ENCODE measurements around the gene SMARCD3.

SMARCD3 gene

GRCh38 chr7:151237244-151238189, 11.0 kb downstream of the SMARCD3 start:
- DNase-seq (ENCODE audit: low read depth in 1 of 2, low spot score in 1 of 2) = no peak

DNA sequence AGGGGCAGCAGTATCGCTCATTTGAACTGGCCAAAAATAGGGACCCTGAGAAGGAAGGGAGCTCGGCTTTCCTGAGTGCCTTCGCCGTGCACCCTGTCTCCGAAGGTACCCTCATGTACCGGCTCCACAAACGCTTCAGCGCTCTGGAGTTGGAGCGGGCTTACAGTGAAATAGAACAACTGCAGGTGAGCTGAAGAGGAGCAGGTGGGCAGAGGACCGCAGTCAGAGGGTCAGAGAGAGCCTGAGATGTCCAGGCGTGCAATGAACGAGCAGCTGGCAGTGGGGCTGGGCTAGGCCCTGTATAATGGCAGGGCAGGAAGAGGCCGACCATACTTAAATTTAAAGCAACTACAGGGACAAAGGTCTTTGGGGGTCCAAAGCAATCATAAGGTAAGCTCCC, 12.1 kb downstream of the SMARCD3 start:
- DNase-seq (ENCODE audit: low read depth in 1 of 2, low spot score in 1 of 2) = no peak

- no peak for DNase-seq (ENCODE audit: low read depth in 1 of 2, low spot score in 1 of 2)
Measured at GRCh38 chr7:151235091-151235787, 13.3 kb downstream of the SMARCD3 start.

GRCh38 chr7:151233804-151234203, 14.7 kb downstream of the SMARCD3 start:
- no peak for DNase-seq (ENCODE audit: low read depth in 1 of 2, low spot score in 1 of 2)

- DNase-seq (ENCODE audit: low read depth in 1 of 2, low spot score in 1 of 2) = peak; percentile 53 to 72
Measured at GRCh38 chr7:151232917-151233701, 15.4 kb downstream of the SMARCD3 start.

DNA sequence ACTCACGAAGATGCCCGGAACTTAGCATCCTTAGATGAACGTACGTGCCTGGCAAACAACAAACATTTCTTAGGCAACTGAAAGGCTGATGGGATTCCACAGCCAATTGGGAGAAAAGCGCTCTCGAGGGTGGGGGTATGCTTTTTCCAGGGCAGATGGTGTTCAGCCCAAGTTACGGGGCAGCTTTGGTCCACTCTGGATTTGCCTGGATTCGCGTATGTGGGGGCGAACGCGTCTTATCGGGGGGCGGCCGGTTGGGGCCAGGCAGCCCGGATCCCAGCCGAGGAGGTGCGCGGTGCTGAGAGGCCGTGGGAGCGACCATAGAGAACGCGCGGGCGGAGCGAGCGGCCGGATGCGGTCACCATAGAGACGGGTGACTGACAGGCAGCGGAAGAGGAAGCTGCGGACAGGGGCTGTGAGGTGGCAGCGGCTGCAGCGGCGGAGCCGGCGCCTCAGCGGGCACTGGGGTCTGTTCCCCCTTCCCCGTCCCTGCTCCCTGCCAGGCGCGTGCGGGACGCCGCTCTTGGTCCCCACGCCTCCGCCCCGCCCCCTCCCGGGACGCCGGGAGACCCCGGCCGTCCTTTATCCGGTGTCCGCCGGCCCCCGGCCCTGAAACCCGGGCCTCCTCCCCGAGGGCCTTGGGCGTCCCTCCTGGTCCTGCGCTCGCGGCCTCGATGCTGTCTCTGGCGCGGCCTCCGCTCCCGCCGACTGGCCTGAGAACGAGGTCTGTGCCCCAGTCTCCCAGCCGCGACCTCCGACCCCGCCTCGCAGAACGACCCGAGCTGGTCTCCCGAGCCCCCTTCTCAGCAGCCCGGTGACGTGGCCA, 16.2 kb downstream of the SMARCD3 start, which contains the start of gene CHPF2:
Gene CHPF2 (plus strand): TSS at position 393 of the 826 bp plus-strand sequence. CDS start 1,529 bp downstream, outside the sequence.
- DNase-seq (ENCODE audit: low read depth in 1 of 2, low spot score in 1 of 2) = peak; percentile 74 to 88

DNA sequence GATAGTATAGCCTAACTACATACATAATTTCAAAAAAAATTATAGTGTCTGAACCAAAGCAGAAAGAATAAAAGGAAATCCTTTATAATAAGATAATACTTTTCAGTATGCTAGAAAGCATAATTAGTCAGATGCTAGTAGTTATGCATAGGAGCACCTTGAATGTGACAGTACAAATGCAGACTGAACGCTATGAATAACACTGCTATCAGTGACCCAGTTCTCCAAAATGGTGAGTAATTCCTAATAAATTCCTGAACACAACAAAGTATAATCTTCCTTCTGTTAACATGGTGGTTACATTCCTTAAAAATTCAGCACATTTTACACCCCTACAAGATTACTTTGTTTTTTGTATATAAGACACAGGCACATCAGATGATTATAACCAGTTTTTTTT, 17.4 kb downstream of the SMARCD3 start:
- no peak for DNase-seq (ENCODE audit: low read depth in 1 of 2, low spot score in 1 of 2)

DNA sequence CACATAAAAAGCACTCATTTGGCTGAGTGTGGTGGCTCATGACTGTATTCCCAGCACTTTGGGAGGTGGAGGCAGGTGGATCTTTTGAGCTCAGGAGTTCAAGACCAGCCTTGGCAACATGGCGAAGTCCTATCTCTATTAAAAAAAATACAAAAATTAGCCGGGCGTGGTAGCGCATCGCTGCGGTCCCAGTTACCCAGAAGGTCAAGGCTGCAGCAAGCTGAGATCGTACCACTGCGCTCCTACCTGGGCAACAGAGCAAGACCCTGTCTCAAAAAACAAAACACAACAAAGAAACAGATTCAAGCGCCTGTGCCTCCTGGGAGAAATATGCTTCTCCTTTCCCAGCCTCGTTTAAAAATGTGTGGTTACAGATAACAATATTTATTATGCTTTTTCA, 19.2 kb downstream of the SMARCD3 start:
- DNase-seq (ENCODE audit: low read depth in 1 of 2, low spot score in 1 of 2) = no peak

DNA sequence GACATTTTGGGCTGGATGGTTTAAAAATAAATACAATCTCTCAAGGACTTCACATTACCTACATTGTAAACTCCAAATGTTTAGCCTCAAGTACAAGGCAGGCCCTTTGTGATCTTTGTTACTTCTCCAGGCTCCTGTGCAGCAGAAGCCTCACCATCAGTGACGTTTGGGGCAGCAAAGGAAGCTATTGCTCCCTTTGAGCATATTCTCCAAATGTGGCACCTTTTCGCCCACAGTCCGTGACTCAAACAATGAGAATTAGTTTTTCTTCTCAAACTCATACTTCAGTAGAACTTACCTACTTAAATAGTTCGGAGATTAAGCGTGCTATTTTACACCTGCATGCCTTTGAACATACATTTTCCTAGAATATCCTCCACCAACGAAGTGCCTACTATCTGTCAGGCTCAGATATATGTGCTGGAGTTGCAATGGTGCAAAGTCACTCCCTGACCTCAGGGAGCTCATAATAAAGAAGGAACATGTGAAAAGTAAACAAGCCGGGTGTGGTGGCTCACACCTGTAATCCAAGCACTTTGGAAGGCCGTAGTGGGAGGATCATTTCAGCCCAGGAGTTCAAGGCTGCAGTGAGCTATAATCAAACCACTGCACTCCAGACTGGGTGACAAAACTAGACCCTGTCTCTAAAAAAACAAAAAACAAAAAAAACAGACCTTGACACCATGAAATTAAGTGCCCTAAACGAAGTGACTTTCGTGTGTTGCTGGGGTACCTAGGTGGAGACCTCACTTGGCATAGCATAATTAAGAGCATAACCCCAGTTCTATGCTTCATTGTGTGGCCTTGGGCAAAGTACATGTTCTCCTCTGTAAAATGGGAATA, 20.2 kb downstream of the SMARCD3 start:
- no peak for DNase-seq (ENCODE audit: low read depth in 1 of 2, low spot score in 1 of 2)

- DNase-seq (ENCODE audit: low read depth in 1 of 2, low spot score in 1 of 2) = peak; percentile 98
Measured at GRCh38 chr7:151226875-151227782, 21.4 kb downstream of the SMARCD3 start, which contains the start of gene ABCF2. Gene ABCF2, minus strand, starts transcription at chr7:151227205. Its CDS starts 747 bp downstream, at chr7:151226458.

- DNase-seq (ENCODE audit: low read depth in 1 of 2, low spot score in 1 of 2) = no peak
Measured at GRCh38 chr7:151226560-151226874, 22.0 kb downstream of the SMARCD3 start.

DNA sequence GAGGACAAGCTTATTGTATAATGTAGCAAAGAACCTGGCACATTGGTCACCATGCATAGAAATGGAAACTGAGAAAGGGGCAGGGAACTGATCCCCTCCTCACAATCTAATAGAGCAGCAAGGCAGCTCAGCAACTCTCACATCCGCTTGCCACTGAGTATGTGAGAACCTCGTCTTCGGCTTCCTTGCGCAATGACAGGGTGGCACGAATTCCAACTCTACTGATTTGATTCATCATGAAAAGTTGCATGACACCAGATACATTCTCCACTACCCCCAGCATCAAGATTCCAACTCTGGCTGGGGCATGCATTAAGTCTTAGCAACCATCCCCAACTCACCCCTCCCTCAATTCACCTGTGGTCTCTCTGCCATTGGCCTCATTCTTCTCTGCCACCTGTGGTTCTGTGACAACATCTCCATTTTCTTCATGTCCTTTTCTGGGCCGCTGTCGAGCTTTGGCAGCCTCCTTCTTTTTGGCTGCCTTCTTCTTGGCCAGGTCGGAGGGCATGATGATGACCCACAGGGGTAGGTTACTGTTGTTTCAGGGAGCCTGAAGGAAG, 22.5 kb downstream of the SMARCD3 start:
- DNase-seq (ENCODE audit: low read depth in 1 of 2, low spot score in 1 of 2) = no peak

- DNase-seq (ENCODE audit: low read depth in 1 of 2, low spot score in 1 of 2) = no peak
Measured at GRCh38 chr7:151223728-151224127, 24.8 kb downstream of the SMARCD3 start.

GRCh38 chr7:151218170-151218569, 30.3 kb downstream of the SMARCD3 start:
- DNase-seq (ENCODE audit: low read depth in 1 of 2, low spot score in 1 of 2) = no peak

DNA sequence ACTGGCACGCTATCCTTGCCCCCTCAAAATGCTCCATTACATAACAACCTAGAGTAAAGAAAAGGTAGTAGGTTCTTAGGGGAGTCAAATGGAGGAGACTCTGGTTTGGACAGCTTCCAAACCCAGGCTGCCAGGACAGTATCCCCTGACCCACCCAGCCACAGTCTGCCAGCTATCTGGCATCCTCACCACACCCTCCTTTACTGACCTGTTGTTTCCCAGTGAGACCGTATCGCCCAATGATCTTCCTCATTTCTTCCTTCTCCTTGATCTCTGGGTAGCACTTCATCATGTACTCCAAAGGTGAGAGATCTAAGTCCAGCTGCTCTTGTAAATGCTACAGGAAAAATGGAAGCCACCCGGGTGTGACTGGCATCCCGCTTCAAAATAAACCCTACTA, 33.1 kb downstream of the SMARCD3 start:
- DNase-seq (ENCODE audit: low read depth in 1 of 2, low spot score in 1 of 2) = no peak

DNA sequence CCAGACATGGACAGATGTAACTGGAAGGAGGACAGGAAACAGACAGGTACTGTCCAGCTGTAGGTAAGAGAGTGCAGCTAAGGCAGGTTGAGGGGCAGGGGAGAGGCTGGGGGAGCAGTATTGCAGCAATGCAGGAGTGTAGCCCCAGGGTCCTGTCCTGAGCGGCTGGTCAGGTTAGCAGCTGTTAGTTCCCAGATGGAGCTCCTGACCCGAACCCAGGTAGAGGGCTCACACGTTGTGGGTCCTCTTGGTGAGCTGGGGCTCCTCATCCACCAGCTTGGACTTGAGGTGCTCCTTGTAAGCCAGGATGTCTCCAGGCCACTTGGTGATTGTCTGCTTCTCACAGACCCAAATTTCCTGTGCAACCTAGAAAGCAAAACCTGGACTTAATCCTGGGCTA, 34.7 kb downstream of the SMARCD3 start:
- DNase-seq (ENCODE audit: low read depth in 1 of 2, low spot score in 1 of 2) = no peak

- no peak for DNase-seq (ENCODE audit: low read depth in 1 of 2, low spot score in 1 of 2)
Measured at GRCh38 chr7:151212626-151213025, 35.9 kb downstream of the SMARCD3 start.

GRCh38 chr7:151211155-151211772, 37.2 kb downstream of the SMARCD3 start:
- no peak for DNase-seq (ENCODE audit: low read depth in 1 of 2, low spot score in 1 of 2)
